Hepatocyte (in vitro differentiated cells): ENCODE data around the gene EMCN.

ENCODE experiments used
- EZH2 ChIP-seq: fragments of 200-600 bp; sonication (generic); IDR thresholded peaks from 2 replicates; pipeline ENCODE4 v1.6.1; 2016; ENCODE audit warnings: antibody characterized with exemption, mild to moderate bottlenecking, borderline replicate concordance
- EZH2phosphoT487 ChIP-seq: fragments of 200-600 bp; sonication (generic); IDR thresholded peaks from one replicate; pipeline ENCODE4 v1.6.1; 2018; ENCODE audit warnings: antibody characterized with exemption, mild to moderate bottlenecking, low read depth, moderate library complexity; ENCODE audit not compliant: unreplicated experiment, severe bottlenecking
- TF ChIP-seq, protein P1 (sequence below): fragments of 200-600 bp; sonication (generic); IDR thresholded peaks from 2 replicates; pipeline ENCODE4 v1.5.1; 2016; ENCODE audit warnings: antibody characterized with exemption, mild to moderate bottlenecking; ENCODE audit not compliant: poor library complexity

GRCh38 chr4:100369871-100370270 lies 148.0 kb downstream of the EMCN start:
- TF ChIP-seq, protein P1, sequence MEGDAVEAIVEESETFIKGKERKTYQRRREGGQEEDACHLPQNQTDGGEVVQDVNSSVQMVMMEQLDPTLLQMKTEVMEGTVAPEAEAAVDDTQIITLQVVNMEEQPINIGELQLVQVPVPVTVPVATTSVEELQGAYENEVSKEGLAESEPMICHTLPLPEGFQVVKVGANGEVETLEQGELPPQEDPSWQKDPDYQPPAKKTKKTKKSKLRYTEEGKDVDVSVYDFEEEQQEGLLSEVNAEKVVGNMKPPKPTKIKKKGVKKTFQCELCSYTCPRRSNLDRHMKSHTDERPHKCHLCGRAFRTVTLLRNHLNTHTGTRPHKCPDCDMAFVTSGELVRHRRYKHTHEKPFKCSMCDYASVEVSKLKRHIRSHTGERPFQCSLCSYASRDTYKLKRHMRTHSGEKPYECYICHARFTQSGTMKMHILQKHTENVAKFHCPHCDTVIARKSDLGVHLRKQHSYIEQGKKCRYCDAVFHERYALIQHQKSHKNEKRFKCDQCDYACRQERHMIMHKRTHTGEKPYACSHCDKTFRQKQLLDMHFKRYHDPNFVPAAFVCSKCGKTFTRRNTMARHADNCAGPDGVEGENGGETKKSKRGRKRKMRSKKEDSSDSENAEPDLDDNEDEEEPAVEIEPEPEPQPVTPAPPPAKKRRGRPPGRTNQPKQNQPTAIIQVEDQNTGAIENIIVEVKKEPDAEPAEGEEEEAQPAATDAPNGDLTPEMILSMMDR, result no peak
- TF ChIP-seq EZH2phosphoT487 (no peak), EZH2 (no peak)
